Thoracic aorta (tissue), 2 donors: ENCODE data around the gene MICAL2. TPM values are rescaled to one million over a fixed set of nuclear protein-coding genes. Genes with fewer than 3 reads are reported as not detected.

Experiments
- ATAC-seq: fragments of 150-250 bp; one replicate; pipeline ENCODE4 v1.8.0; 2017; ENCODE audit warnings: low read depth; ENCODE audit not compliant: insufficient number of reproducible peaks, low FRiP score
- DNase-seq: peaks from one replicate; pipeline ENCODE4 v3.0.0-alpha.2; 2020; ENCODE audit warnings: low spot score
- H3K27ac ChIP-seq, 2 donors: fragments of 200-600 bp; sonication (generic); 1 replicate in 1 of 2; 2 replicates in 1 of 2; pipeline ENCODE4 v1.5.1; 2016; ENCODE audit warnings: mild to moderate bottlenecking in 2 of 2, moderate library complexity in 2 of 2
- H3K27me3 ChIP-seq: fragments of 200-600 bp; sonication (generic); replicated peaks from 2 replicates; pipeline ENCODE4 v1.6.0; 2016; ENCODE audit warnings: mild to moderate bottlenecking; ENCODE audit not compliant: insufficient read depth
- H3K36me3 ChIP-seq: fragments of 200-600 bp; sonication (generic); one replicate; pipeline ENCODE4 v1.5.1; 2016
- H3K4me1 ChIP-seq, 2 donors: fragments of 200-600 bp; sonication (generic); 1 replicate in 1 of 2; 2 replicates in 1 of 2; pipeline versions ENCODE4 v1.5.1 to v1.6.0; 2016; ENCODE audit warnings: low read depth in 2 of 2, mild to moderate bottlenecking in 1 of 2; ENCODE audit not compliant: control insufficient read depth in 1 of 2
- H3K4me3 ChIP-seq: fragments of 200-600 bp; sonication (generic); 2 replicates; pipeline ENCODE4 v1.5.1; 2016; ENCODE audit warnings: mild to moderate bottlenecking
- H3K9me3 ChIP-seq: fragments of 200-600 bp; sonication (generic); 2 replicates; pipeline ENCODE4 v1.5.1; 2016
- CTCF ChIP-seq: fragments of 200-600 bp; sonication (generic); IDR thresholded peaks from one replicate; pipeline ENCODE4 v1.5.1; 2019; ENCODE audit warnings: antibody characterized with exemption
- total RNA-seq, 2 donors: library from RNA; depleted of rRNA; stranded (reverse); fragments of >200 nt; gene quantifications; one replicate each; pipeline versions ENCODE4 v1.1.0 to v1.2.3, GENCODE V29; 2016

The MICAL2 gene
- total RNA-seq, 2 donors from 2014 or later, result 791 to 989 TPM

GRCh38 chr11:12066056-12066798 is 44.2 kb upstream of the MICAL2 start:
- no peak for TF ChIP-seq CTCF
- peak; percentile 49 for DNase-seq
- H3K9me3 ChIP-seq, result no peaks in the 10 kb centered on the region
- no peaks in the 10 kb centered on the region for H3K27me3 ChIP-seq
- H3K27ac ChIP-seq, result peak overlapping the region; percentile 6 to 63
- no peaks in the 10 kb centered on the region for H3K36me3 ChIP-seq
- peak; percentile 92 for ATAC-seq
- peaks cover 11 to 20% of the 10 kb centered on the region in 2 donors for H3K4me1 ChIP-seq
- H3K4me3 ChIP-seq, result no peak overlapping the region

GRCh38 chr11:12066799-12067508 is 43.4 kb upstream of the MICAL2 start:
- ATAC-seq (no peak), DNase-seq (no peak)
- no peak for TF ChIP-seq CTCF
- no peak overlapping the region for H3K4me3 ChIP-seq
- no peaks in the 10 kb centered on the region for H3K36me3 ChIP-seq
- no peaks in the 10 kb centered on the region for H3K9me3 ChIP-seq
- H3K27ac ChIP-seq, result peak overlapping the region; percentile 6 to 63
- peaks cover 11 to 20% of the 10 kb centered on the region in 2 donors for H3K4me1 ChIP-seq
- no peaks in the 10 kb centered on the region for H3K27me3 ChIP-seq

- peaks cover 11 to 20% of the 10 kb centered on the region in 2 donors for H3K4me1 ChIP-seq
- no peaks in the 10 kb centered on the region for H3K27me3 ChIP-seq
- H3K36me3 ChIP-seq, result no peaks in the 10 kb centered on the region
- no peak overlapping the region for H3K27ac ChIP-seq
- no peak overlapping the region for H3K4me3 ChIP-seq
- no peak for ATAC-seq
- no peak for DNase-seq
- TF ChIP-seq CTCF, result no peak
- H3K9me3 ChIP-seq, result no peaks in the 10 kb centered on the region
Measured at GRCh38 chr11:12067796-12068357, 42.5 kb upstream of the MICAL2 start.

GRCh38 chr11:12069066-12069676 is 41.2 kb upstream of the MICAL2 start:
- no peaks in the 10 kb centered on the region for H3K36me3 ChIP-seq
- TF ChIP-seq CTCF, result no peak
- no peaks in the 10 kb centered on the region for H3K9me3 ChIP-seq
- DNase-seq, result no peak
- peaks cover 11 to 20% of the 10 kb centered on the region in 2 donors for H3K4me1 ChIP-seq
- no peak for ATAC-seq
- no peak overlapping the region for H3K4me3 ChIP-seq
- no peaks in the 10 kb centered on the region for H3K27me3 ChIP-seq
- no peak overlapping the region for H3K27ac ChIP-seq
